NCI-H2081 (cell line): ENCODE measurements around the gene OR51E1.

Source experiments
- DNase-seq, 2 experiments: peaks; one replicate each; lab custom pipeline; 2025; lab: John Stamatoyannopoulos, UW

Gene OR51E1

GRCh38 chr11:4643682-4644081, at the start of gene OR51E1:
Gene OR51E1 (plus strand): TSS chr11:4643982. CDS start chr11:4652527, 8,545 bp downstream.
- no peak for DNase-seq

GRCh38 chr11:4605057-4605456, 38.7 kb upstream of the OR51E1 start:
- DNase-seq: no peak

GRCh38 chr11:4606231-4607015, 37.4 kb upstream of the OR51E1 start:
- peak in 1 of 2 experiments; percentile 54 for DNase-seq

- no peak for DNase-seq
Observed at GRCh38 chr11:4607096-4607495, 36.7 kb upstream of the OR51E1 start.

GRCh38 chr11:4607781-4608666, 35.8 kb upstream of the OR51E1 start, which contains the start of gene TRIM68:
Gene TRIM68 (minus strand): TSS chr11:4608231. CDS start chr11:4605504, 2,727 bp downstream.
- peak; percentile 93 to 97 for DNase-seq

- no peak for DNase-seq
Observed at GRCh38 chr11:4610258-4610935, 33.4 kb upstream of the OR51E1 start.

- no peak for DNase-seq
Observed at GRCh38 chr11:4611986-4612385, 31.8 kb upstream of the OR51E1 start.

- no peak for DNase-seq
Observed at GRCh38 chr11:4615856-4616444, 27.8 kb upstream of the OR51E1 start.

GRCh38 chr11:4619514-4619913, 24.3 kb upstream of the OR51E1 start:
- no peak for DNase-seq

GRCh38 chr11:4626207-4627099, 17.3 kb upstream of the OR51E1 start:
- DNase-seq: peak; percentile 87 to 88

GRCh38 chr11:4636136-4636535, 7.6 kb upstream of the OR51E1 start:
- no peak for DNase-seq

- DNase-seq: peak; percentile 76 to 88
Observed at GRCh38 chr11:4636962-4637661, 6.7 kb upstream of the OR51E1 start, which contains the start of gene OR51D1. Gene OR51D1 (plus strand): TSS chr11:4637477. CDS start chr11:4639791, 2,314 bp downstream.

- no peak for DNase-seq
Observed at GRCh38 chr11:4637662-4638047, 6.1 kb upstream of the OR51E1 start.

GRCh38 chr11:4639931-4640330, 3.9 kb upstream of the OR51E1 start:
- no peak for DNase-seq

- DNase-seq: no peak
Observed at GRCh38 chr11:4641501-4641900, 2.3 kb upstream of the OR51E1 start.

GRCh38 chr11:4642043-4642442, 1.7 kb upstream of the OR51E1 start:
- DNase-seq: no peak

GRCh38 chr11:4643076-4643475, 706 bp upstream of the OR51E1 start:
- DNase-seq: no peak

GRCh38 chr11:4644233-4644632, 451 bp downstream of the OR51E1 start:
- no peak for DNase-seq

GRCh38 chr11:4645974-4646373, 2.2 kb downstream of the OR51E1 start:
- DNase-seq: no peak

- no peak for DNase-seq
Observed at GRCh38 chr11:4647766-4648165, 4.0 kb downstream of the OR51E1 start.
